ENCODE results near the gene KLHL3. TPM values are rescaled to one million over a fixed set of nuclear protein-coding genes. Genes with fewer than 3 reads are reported as not detected.
A peak's percentile ranks its signal among the peaks of the same experiment; 100 is the strongest.

Gene KLHL3
- total and polyA plus RNA-seq, 8 donors: 1.8 to 6.6 (median 3.1) TPM

- Histone ChIP-seq H3K4me3 (no peak overlapping the region), H3K27ac (no peak overlapping the region), H3K27me3 (no peaks in the 10 kb centered on the region), H3K9me3 (no peaks in the 10 kb centered on the region), H3K4me1 (no peaks in the 10 kb centered on the region), H3K36me3 (no peaks in the 10 kb centered on the region)
- 85 to 87% methylated on average over 5 of the region's 5 CpGs for WGBS, 2 donors
- FAIRE-seq (no peak), DNase-seq (no peak), ATAC-seq (no peak)
- intact Hi-C loops (cut with DNase I): no loop called here
- TF ChIP-seq, protein P1, sequence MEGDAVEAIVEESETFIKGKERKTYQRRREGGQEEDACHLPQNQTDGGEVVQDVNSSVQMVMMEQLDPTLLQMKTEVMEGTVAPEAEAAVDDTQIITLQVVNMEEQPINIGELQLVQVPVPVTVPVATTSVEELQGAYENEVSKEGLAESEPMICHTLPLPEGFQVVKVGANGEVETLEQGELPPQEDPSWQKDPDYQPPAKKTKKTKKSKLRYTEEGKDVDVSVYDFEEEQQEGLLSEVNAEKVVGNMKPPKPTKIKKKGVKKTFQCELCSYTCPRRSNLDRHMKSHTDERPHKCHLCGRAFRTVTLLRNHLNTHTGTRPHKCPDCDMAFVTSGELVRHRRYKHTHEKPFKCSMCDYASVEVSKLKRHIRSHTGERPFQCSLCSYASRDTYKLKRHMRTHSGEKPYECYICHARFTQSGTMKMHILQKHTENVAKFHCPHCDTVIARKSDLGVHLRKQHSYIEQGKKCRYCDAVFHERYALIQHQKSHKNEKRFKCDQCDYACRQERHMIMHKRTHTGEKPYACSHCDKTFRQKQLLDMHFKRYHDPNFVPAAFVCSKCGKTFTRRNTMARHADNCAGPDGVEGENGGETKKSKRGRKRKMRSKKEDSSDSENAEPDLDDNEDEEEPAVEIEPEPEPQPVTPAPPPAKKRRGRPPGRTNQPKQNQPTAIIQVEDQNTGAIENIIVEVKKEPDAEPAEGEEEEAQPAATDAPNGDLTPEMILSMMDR (IDR thresholded peaks at IDR 0.05): no peak
Observed at GRCh38 chr5:137757634-137758033, 21.7 kb upstream of the KLHL3 start.

DNA sequence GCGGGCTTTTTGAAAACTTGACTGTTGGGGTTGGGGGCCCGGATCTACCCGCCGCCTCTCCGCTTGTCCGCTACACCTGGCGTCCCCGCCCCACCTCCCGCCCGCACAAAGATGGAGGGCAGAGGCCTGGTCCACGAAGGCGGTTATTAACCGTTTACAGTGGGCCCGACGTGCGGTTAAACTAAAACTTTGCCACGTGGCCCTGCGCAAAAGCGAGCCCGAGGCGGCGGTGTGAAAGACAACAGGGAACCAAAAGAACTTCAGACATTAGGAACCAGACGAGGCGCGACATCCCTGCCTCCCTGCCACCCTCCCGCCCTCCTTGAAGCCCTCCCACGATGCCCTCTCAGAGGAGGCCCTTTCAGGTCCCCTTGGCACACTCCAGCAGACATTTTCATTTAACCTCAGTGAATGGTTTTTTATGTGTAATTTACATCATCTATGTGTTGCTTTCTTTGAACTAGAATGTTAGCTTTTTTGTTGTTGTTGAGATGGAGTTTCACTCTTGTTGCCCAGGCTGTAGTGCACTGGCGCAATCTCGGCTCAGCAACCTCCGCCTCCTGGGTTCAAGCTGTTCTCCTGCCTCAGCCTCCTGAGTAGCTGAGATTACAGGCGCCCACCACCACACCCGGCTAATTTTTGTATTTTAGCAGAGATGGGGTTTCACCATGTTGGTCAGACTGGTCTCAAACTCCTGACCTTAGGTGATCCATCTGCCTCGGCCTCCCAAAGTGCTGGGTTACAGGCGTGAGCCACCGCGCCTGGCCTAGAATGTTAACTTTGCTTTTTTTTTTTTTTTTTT is 19.3 kb upstream of the KLHL3 start:
- no peaks in the 10 kb centered on the region for H3K27me3 ChIP-seq
- peaks cover 4 to 17% (median 16%) of the 10 kb centered on the region in 3 donors for H3K4me1 ChIP-seq
- peak in 2 of 6 donors; percentile 14 to 18 for DNase-seq
- H3K36me3 ChIP-seq: no peaks in the 10 kb centered on the region
- 27 to 28% methylated on average over 36 of the region's 36 CpGs for WGBS, 2 donors
- TF ChIP-seq, protein P1 (IDR thresholded peaks at IDR 0.05): no peak
- H3K27ac ChIP-seq: peak overlapping the region; percentile 97 to 100 (median 99)
- peak overlapping the region; percentile 62 to 95 (median 80) for H3K4me3 ChIP-seq
- intact Hi-C loops (cut with DNase I): no loop called here
- no peak for FAIRE-seq
- ATAC-seq: peak; percentile 23 to 56 (median 34)
- H3K9me3 ChIP-seq: no peaks in the 10 kb centered on the region

GRCh38 chr5:137754188-137754960 is 18.5 kb upstream of the KLHL3 start, which contains the start of gene HNRNPA0:
HNRNPA0 (minus strand) TSS chr5:137754363; CDS start chr5:137754066, 297 bp downstream.
- H3K36me3 ChIP-seq: no peaks in the 10 kb centered on the region
- WGBS, 2 donors: 1% methylated on average over 66 to 79 of the region's 79 CpGs
- peak within 1 kb of the TSS; percentile 62 to 95 (median 80) for H3K4me3 ChIP-seq
- no peaks in the 10 kb centered on the region for H3K9me3 ChIP-seq
- peaks cover 12 to 24% (median 23%) of the 10 kb centered on the region in 3 donors for H3K4me1 ChIP-seq
- FAIRE-seq: no peak
- TF ChIP-seq, protein P1 (IDR thresholded peaks at IDR 0.05): no peak
- peak; percentile 96 to 99 (median 98) for DNase-seq
- H3K27ac ChIP-seq: peak within 1 kb of the TSS; percentile 97 to 100 (median 99)
- intact Hi-C loops (cut with DNase I): no loop called here
- ATAC-seq: peak; percentile 89 to 95 (median 91)
- H3K27me3 ChIP-seq: no peaks in the 10 kb centered on the region

GRCh38 chr5:137753691-137754187 is 17.9 kb upstream of the KLHL3 start:
- TF ChIP-seq, protein P1 (IDR thresholded peaks at IDR 0.05): no peak
- FAIRE-seq: no peak
- intact Hi-C loops (cut with DNase I): no loop called here
- Histone ChIP-seq H3K27me3 (no peaks in the 10 kb centered on the region), H3K4me3 (peak overlapping the region; percentile 62 to 95 (median 80)), H3K4me1 (peaks cover 13 to 30% (median 29%) of the 10 kb centered on the region in 3 donors), H3K27ac (peak overlapping the region; percentile 97 to 100 (median 99)), H3K36me3 (no peaks in the 10 kb centered on the region), H3K9me3 (no peaks in the 10 kb centered on the region)
- peak in 3 of 6 donors; percentile 68 to 87 (median 80) for DNase-seq
- WGBS, 2 donors: 0% methylated on average over 44 to 45 of the region's 45 CpGs
- peak; percentile 4 to 35 (median 28) for ATAC-seq
